ENCODE results near the gene SIGLEC15.

The SIGLEC15 gene, protein sequence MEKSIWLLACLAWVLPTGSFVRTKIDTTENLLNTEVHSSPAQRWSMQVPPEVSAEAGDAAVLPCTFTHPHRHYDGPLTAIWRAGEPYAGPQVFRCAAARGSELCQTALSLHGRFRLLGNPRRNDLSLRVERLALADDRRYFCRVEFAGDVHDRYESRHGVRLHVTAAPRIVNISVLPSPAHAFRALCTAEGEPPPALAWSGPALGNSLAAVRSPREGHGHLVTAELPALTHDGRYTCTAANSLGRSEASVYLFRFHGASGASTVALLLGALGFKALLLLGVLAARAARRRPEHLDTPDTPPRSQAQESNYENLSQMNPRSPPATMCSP

DNA sequence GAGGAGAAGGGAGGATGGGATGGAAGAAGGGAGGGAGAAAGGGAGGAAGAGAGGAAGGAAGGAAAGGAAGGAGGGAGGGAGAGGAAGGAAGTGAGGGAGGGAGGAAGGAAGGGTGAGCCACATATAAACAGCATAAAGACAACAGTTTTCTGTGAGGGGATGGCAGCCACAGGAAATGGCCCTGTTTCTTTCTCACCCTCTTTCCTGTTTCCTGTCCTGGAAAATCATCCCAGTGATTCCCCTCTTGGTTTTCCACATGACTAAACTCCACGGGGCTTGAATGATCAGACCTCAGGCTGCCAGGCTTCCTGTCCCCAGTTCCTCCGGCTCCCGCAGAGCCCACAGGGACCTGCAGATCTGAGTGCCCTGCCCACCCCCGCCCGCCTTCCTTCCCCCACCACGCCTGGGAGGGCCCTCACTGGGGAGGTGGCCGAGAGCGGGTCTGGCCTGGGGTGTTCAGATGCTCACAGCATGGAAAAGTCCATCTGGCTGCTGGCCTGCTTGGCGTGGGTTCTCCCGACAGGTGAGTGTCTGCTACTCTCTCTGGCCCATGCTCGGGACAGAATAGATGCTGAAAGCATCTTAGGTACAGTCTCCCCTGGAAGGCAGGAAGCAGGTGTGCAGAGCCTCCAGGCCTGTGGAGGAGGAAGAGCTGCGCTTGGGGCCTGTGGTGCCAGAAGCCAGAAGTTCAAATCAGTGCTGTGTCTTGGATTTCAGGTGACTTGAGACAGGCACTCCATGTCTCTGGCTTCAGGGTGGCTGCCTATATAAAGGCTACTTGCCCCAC is at the start of gene SIGLEC15:
TSS of gene SIGLEC15 (plus strand) at position 418 of the 787 bp plus-strand sequence. CDS start at position 472, 54 bp downstream.
- H3K27ac Mint-ChIP-seq: peak within 1 kb of the TSS; percentile 15
- peaks cover 3% of the 10 kb centered on the region for H3K36me3 Mint-ChIP-seq
- no peak within 1 kb of the TSS for H3K4me3 Mint-ChIP-seq
- H3K4me1 Mint-ChIP-seq: peaks cover 22% of the 10 kb centered on the region
- peaks cover 7% of the 10 kb centered on the region for H3K27me3 Mint-ChIP-seq
- ATAC-seq (ENCODE audit: low read depth) (peak; percentile 22), DNase-seq (ENCODE audit: low spot score in 2 of 2) (no peak)
- peaks cover 3% of the 10 kb centered on the region for H3K9me3 Mint-ChIP-seq

DNA sequence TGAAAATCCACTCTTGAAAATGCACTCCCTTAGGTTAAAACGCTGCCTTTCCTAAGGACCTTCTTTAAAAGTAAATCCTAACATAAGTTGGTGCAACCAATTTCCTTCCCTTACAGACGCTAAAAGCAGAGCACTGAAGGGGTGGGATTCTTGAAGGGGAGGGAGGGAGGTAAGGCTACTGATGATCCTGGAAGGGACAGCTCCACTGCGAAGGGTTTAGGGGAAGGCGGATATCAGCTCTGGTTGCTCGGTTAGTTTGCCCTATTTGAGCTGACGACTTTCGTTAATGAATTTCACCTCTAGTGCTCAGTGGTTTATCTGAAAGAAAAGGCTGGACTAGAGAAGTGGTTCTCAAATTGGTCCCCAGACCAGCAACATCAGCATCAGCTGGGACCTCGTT is 49.7 kb upstream of the SIGLEC15 start:
- Mint-ChIP-seq H3K27ac (no peak overlapping the region), H3K4me3 (peak overlapping the region; percentile 87), H3K9me3 (peaks cover 1% of the 10 kb centered on the region), H3K27me3 (peaks cover 14% of the 10 kb centered on the region), H3K36me3 (no peaks in the 10 kb centered on the region), H3K4me1 (peaks cover 17% of the 10 kb centered on the region)
- DNase-seq (ENCODE audit: low spot score in 2 of 2): no peak
- no peak for ATAC-seq (ENCODE audit: low read depth)

DNA sequence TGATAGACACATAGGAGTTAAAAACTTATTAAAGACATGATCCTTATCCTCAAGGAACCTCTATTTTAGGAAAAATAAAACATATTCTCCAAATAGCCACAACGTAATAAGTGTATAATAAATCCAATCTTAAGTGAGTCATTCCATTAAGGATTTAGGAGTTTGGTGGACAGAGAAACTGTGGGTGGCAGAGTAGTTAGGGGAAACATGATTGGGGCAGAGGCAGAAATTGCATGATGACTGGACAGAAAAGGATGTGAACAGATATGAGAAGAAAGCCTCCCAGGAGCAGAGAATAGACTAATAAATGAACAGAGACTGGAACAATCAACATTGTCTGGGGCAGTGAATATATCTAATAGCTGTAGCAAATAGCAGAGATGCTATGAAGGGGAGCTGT is 48.1 kb upstream of the SIGLEC15 start:
- H3K4me3 Mint-ChIP-seq: no peak overlapping the region
- H3K4me1 Mint-ChIP-seq: peaks cover 17% of the 10 kb centered on the region
- H3K27me3 Mint-ChIP-seq: peaks cover 18% of the 10 kb centered on the region
- ATAC-seq (ENCODE audit: low read depth) (no peak), DNase-seq (ENCODE audit: low spot score in 2 of 2) (no peak)
- H3K9me3 Mint-ChIP-seq: peaks cover 1% of the 10 kb centered on the region
- no peak overlapping the region for H3K27ac Mint-ChIP-seq
- H3K36me3 Mint-ChIP-seq: no peaks in the 10 kb centered on the region

DNA sequence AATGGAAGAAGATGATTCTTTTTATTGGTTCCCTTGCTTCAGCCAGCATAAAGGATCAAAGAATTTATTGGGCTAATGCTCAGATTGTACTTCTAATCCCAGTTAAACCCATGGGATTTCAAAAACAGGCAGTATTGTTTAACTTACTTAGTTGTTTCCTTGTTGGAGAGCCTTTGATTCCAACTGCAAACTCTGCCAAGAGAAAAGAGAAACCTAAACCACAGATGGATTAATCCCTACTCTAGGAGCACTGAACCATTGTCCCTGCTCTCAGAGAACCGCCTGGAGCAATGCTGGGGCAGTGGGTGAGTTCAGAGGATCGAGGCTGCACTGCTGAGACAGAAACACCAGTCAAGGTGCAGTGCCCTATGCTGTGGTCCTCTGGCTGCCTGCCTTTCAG is 44.9 kb upstream of the SIGLEC15 start:
- DNase-seq (ENCODE audit: low spot score in 2 of 2) (no peak), ATAC-seq (ENCODE audit: low read depth) (no peak)
- Mint-ChIP-seq H3K4me3 (no peak overlapping the region), H3K4me1 (no peaks in the 10 kb centered on the region), H3K27ac (no peak overlapping the region), H3K27me3 (peaks cover 19% of the 10 kb centered on the region), H3K36me3 (no peaks in the 10 kb centered on the region), H3K9me3 (no peaks in the 10 kb centered on the region)

DNA sequence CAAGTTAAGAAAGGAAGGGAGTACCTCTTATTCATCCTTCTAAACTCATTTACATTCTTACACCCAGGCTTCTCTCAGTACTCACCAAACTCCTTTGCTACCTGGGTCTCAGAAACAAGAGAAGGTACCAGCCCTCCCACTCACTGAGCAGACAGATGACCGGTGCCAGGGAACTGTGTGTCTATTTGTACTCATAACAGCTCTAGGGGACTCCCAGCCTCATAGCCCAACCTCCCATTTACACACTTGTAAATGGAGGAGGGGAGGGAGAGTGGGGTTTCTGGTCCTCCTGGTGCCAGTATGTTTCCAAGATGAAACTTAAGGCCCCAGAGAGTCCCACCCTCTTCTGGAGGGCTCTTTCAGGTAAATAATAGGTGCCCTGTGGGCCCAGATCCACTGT is 42.8 kb upstream of the SIGLEC15 start:
- H3K4me3 Mint-ChIP-seq: no peak overlapping the region
- DNase-seq (ENCODE audit: low spot score in 2 of 2): no peak
- no peaks in the 10 kb centered on the region for H3K4me1 Mint-ChIP-seq
- no peak overlapping the region for H3K27ac Mint-ChIP-seq
- ATAC-seq (ENCODE audit: low read depth): no peak
- H3K27me3 Mint-ChIP-seq: peaks cover 16% of the 10 kb centered on the region
- no peaks in the 10 kb centered on the region for H3K36me3 Mint-ChIP-seq
- no peaks in the 10 kb centered on the region for H3K9me3 Mint-ChIP-seq

DNA sequence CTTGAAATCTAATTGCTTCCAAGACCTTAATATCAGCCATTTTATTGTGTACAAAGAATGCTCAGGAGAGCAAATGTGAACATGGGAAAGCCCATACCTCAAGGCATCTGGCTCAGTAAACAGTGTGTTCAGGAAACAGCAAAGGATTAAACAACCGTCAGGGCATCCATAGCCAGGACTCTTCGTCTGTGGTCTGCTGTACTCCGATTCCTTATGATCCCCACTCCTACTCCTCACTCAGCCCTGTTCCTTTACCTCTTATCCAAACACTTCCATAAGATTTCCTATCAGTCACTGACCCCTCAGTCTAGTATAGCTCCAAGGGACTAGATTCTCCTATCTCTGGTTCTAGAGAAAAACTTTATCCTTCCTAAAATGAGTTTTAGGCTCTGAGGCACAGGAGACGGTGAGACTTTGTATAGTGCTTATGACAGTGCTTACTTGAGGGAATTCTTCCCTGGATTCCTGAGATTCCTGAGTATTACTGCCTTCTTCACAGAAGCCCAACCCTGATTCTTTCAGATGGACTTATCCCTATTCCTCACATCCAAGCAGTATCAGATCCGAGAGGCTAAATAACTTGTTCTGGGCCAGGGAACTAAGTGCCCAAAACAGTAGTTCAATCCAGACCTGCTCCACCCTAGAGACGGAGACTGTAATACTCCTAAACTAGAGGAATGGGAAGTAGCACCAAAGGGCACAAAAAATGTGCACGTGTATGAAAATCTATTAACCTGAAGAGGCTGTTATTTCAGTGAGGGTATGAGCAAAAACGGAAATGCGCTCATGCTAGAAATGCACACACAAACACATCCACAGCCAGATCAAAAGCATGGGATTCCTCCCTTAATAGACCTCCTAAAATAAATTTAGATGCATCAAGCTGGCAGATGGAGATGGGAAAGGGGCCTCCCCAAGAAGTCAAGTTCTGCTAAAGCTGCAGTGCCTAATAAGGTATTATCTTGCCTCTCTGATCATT is 42.1 kb upstream of the SIGLEC15 start:
- H3K9me3 Mint-ChIP-seq: no peaks in the 10 kb centered on the region
- no peak overlapping the region for H3K27ac Mint-ChIP-seq
- H3K36me3 Mint-ChIP-seq: no peaks in the 10 kb centered on the region
- ATAC-seq (ENCODE audit: low read depth): no peak
- DNase-seq (ENCODE audit: low spot score in 2 of 2): no peak
- no peaks in the 10 kb centered on the region for H3K4me1 Mint-ChIP-seq
- no peak overlapping the region for H3K4me3 Mint-ChIP-seq
- H3K27me3 Mint-ChIP-seq: peaks cover 14% of the 10 kb centered on the region

DNA sequence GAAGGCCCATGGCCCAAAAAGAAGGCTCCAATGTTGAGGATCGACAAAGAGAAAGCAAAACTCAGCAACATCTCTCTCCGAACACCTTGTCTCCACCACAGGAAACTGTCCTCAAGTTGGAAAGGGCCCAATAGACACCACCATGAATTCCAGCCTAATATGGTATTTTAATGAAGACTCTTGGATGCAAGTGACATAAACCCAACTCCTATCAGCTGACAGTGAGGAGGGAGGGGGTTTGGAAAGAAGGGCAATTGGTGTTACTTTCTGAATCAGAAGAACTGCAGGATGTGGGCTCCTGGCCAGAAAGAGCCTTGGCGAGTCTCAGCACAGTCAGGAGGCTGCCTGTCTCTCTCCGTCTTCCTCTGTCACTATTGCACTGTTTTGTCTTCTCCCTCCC is 40.3 kb upstream of the SIGLEC15 start:
- Mint-ChIP-seq H3K36me3 (no peaks in the 10 kb centered on the region), H3K9me3 (no peaks in the 10 kb centered on the region), H3K27me3 (peaks cover 9% of the 10 kb centered on the region), H3K4me1 (no peaks in the 10 kb centered on the region), H3K4me3 (no peak overlapping the region), H3K27ac (no peak overlapping the region)
- DNase-seq (ENCODE audit: low spot score in 2 of 2): no peak
- no peak for ATAC-seq (ENCODE audit: low read depth)

DNA sequence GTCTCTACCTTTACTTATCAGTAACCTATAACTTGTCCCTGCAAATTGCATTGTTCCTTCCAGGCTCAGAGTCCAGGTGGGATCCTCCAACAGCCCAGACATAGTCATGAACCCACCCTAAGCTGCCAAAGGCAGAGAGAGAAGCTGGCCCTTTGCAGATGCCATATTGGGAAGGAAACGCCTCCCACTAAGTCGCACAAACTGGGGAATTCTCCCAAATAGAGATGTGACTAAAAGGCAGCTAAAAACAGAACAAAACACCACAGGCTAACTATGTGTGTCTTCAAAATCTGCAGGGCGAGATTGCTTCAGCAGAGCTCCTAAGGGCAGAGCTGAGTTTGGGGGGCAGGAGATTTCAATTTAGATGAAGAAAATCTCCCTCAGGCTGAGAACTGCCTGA is 38.5 kb upstream of the SIGLEC15 start:
- H3K36me3 Mint-ChIP-seq: no peaks in the 10 kb centered on the region
- H3K4me1 Mint-ChIP-seq: no peaks in the 10 kb centered on the region

DNA sequence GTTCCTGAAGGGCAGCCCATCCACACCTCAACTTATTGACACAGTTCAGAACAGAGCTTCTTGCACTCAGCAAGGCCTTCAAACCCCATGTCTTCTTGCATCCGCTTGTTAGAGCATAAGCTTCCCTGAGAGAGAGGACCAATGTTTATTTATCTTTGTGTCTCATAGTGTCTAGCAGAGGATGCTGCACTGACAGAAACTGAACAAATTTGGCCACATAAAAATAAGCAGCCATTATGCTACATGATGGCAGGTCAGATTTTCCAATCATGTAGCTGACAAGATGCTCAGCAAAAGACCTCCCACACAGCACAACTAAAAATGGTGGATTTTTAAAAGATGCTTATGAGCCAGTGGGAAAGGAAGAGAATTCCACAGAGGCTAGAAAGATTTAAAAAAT is 38.1 kb upstream of the SIGLEC15 start:
- no peak overlapping the region for H3K4me3 Mint-ChIP-seq
- ATAC-seq (ENCODE audit: low read depth) (no peak), DNase-seq (ENCODE audit: low spot score in 2 of 2) (no peak)
- no peaks in the 10 kb centered on the region for H3K9me3 Mint-ChIP-seq
- no peaks in the 10 kb centered on the region for H3K36me3 Mint-ChIP-seq
- peaks cover 2% of the 10 kb centered on the region for H3K27me3 Mint-ChIP-seq
- H3K4me1 Mint-ChIP-seq: no peaks in the 10 kb centered on the region
- H3K27ac Mint-ChIP-seq: no peak overlapping the region

More for the DNA sequence above, 38.5 kb upstream of the SIGLEC15 start:
- DNase-seq (ENCODE audit: low spot score in 2 of 2) (no peak), ATAC-seq (ENCODE audit: low read depth) (no peak)
- Mint-ChIP-seq H3K4me3 (no peak overlapping the region), H3K27me3 (peaks cover 4% of the 10 kb centered on the region), H3K9me3 (no peaks in the 10 kb centered on the region), H3K27ac (no peak overlapping the region)

DNA sequence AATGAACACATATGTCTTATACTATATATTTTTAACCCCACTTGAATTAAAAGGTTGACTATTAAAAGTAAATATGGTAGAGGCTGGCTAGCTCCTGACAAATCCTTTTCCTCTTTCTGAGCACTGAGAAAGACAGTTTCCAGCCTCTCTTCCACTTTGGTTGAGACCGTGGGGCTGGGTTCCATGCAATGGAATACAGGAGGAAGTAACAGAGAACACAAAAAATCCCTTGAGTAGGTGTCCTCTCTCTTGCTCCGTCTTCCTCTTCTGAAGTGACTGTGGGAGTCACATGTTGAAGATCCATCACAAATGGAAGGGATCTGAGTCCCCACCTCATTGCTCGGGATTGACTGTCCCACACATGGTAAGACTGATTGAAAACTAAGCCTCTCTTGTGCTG is 36.6 kb upstream of the SIGLEC15 start:
- DNase-seq (ENCODE audit: low spot score in 2 of 2) (no peak), ATAC-seq (ENCODE audit: low read depth) (no peak)
- Mint-ChIP-seq H3K36me3 (no peaks in the 10 kb centered on the region), H3K9me3 (no peaks in the 10 kb centered on the region), H3K4me3 (no peak overlapping the region), H3K4me1 (no peaks in the 10 kb centered on the region), H3K27me3 (no peaks in the 10 kb centered on the region), H3K27ac (no peak overlapping the region)

DNA sequence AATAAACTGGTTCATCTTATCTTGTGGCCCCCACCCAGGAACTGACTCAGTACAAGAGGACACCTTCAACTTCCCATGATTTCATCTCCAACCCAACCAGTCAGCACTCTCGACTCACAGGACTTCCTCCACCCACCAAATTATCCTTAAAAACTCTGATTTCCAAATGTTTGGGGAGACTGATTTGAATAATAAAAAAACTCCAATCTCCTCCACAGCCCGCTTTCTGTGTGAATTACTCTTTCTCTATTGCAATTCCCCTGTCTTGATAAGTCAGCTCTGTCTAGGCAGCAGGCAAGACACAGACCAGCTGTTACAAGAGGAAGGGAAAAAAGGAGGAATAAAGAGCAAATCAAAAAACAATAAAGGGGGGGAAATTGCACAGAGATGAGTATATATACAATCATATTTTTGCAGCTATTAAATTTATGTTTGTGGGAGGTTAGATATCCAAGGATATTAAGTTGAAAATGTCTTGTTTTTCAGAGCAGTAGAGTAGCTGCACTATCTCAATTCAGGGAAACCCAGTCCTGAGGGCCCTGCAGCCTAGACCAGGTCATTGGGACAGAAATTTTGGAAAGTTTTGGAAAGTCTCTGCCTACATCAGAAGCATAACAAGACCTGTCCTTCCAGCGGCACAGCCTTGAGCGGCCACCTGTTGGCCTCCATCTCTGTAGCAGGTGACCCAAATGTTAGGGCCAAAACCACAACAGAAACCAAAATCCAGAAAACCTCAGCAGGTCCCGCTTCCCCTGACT is 32.8 kb upstream of the SIGLEC15 start:
- no peaks in the 10 kb centered on the region for H3K4me1 Mint-ChIP-seq
- no peak overlapping the region for H3K27ac Mint-ChIP-seq
- no peak overlapping the region for H3K4me3 Mint-ChIP-seq
- no peaks in the 10 kb centered on the region for H3K27me3 Mint-ChIP-seq
- no peaks in the 10 kb centered on the region for H3K9me3 Mint-ChIP-seq
- no peak for DNase-seq (ENCODE audit: low spot score in 2 of 2)
- ATAC-seq (ENCODE audit: low read depth): no peak
- no peaks in the 10 kb centered on the region for H3K36me3 Mint-ChIP-seq

DNA sequence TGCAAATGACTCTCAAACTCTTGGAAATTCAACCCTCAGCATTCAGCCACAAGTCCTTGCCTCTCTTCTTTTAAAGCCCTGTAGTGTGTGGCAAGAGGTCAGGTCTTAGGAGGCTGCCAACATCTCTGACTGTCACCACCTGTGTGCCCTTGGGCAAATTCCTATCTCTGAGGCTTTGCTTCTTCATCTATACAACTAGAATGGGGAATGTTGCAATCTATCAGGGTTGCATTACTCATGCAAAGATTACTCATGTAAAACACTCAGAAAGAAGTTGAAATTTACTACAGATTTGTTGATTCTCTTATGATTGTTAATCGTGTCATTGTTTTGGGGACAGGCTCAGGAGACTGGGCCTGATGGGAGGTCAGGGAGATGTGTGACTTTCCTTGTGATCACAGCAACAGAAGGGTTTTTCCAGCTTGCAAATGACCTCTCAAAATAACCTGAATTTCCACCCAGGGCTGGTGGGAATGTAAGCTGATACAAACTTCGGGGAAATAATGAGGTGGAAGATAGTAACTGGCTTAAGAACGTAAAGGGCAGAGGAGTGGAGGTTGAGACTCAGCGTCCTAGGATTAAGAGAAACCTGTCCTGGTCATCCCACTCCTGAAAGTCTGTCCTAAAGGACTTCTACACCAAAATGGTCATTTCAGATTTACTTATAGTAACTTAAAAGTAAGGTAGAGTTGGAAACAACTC is 32.1 kb upstream of the SIGLEC15 start:
- Mint-ChIP-seq H3K4me1 (no peaks in the 10 kb centered on the region), H3K9me3 (no peaks in the 10 kb centered on the region), H3K27me3 (no peaks in the 10 kb centered on the region), H3K27ac (no peak overlapping the region), H3K36me3 (no peaks in the 10 kb centered on the region), H3K4me3 (no peak overlapping the region)
- DNase-seq (ENCODE audit: low spot score in 2 of 2): no peak
- no peak for ATAC-seq (ENCODE audit: low read depth)
